Esophagus muscularis mucosa (tissue), 3 donors: Measurements from ENCODE around the gene ADAMTS2.

Experiments
- CTCF ChIP-seq, 3 experiments: fragments of 200-600 bp in 2 of 3; fragments of 450-650 bp in 1 of 3; sonication (generic) in 2 of 3; IDR thresholded peaks; one replicate each; pipeline ENCODE4 v1.5.1; 2017 to 2019; ENCODE audit warnings: antibody characterized with exemption in 3 of 3, mild to moderate bottlenecking in 2 of 3, moderate library complexity in 1 of 3
- POLR2A ChIP-seq: fragments of 450-650 bp; IDR thresholded peaks from one replicate; pipeline ENCODE4 v1.6.1; 2017; ENCODE audit warnings: antibody characterized with exemption, moderate library complexity, mild to moderate bottlenecking, low read depth
- POLR2AphosphoS5 ChIP-seq, 2 donors: sonication (generic); formaldehyde crosslinking; IDR thresholded peaks; one replicate each; pipeline ENCODE4 v1.6.1; 2017; ENCODE audit warnings: antibody characterized with exemption in 2 of 2

GRCh38 chr5:179243333-179243732 lies 101.9 kb downstream of the ADAMTS2 start:
- TF ChIP-seq CTCF (IDR thresholded peaks at IDR 0.05) (no peak), POLR2A (no peak), POLR2AphosphoS5 (IDR thresholded peaks at IDR 0.05) (no peak)
